HG03457 (cell line): Measurements from ENCODE around the gene CLUH.

Experiments used
- ATAC-seq: cut with Tn5 transposase; IDR thresholded peaks from one replicate; pipeline ENCODE4 v1.9.1; 2021; ENCODE audit warnings: moderate number of reproducible peaks; ENCODE audit not compliant: unreplicated experiment

CLUH gene

GRCh38 chr17:2711608-2712299 lies at the start of gene CLUH:
Gene CLUH (minus strand): TSS chr17:2711764. CDS start chr17:2711661, 103 bp downstream.
- peak; percentile 56 for ATAC-seq

- ATAC-seq: no peak
These were observed 47.3 kb upstream of the CLUH start for GRCh38 chr17:2758870-2759269.

GRCh38 chr17:2755891-2756724 lies 44.5 kb upstream of the CLUH start:
- no peak for ATAC-seq

- no peak for ATAC-seq
These were observed 39.9 kb upstream of the CLUH start for GRCh38 chr17:2751491-2751890.

GRCh38 chr17:2750721-2751120 lies 39.2 kb upstream of the CLUH start:
- no peak for ATAC-seq

- ATAC-seq: no peak
These were observed 38.2 kb upstream of the CLUH start for GRCh38 chr17:2749784-2750181.

- ATAC-seq: no peak
These were observed 37.7 kb upstream of the CLUH start, which contains the start of gene CCDC92B for GRCh38 chr17:2749058-2749783. Gene CCDC92B (minus strand): TSS chr17:2749652. CDS start chr17:2735145, 14,507 bp downstream.

GRCh38 chr17:2745317-2746037 lies 33.9 kb upstream of the CLUH start:
- no peak for ATAC-seq

- no peak for ATAC-seq
These were observed 26.1 kb upstream of the CLUH start for GRCh38 chr17:2737693-2738092.

GRCh38 chr17:2736956-2737355 lies 25.4 kb upstream of the CLUH start:
- no peak for ATAC-seq

GRCh38 chr17:2735896-2736295 lies 24.3 kb upstream of the CLUH start:
- no peak for ATAC-seq

- no peak for ATAC-seq
These were observed 23.4 kb upstream of the CLUH start for GRCh38 chr17:2734939-2735338.

GRCh38 chr17:2731807-2732206 lies 20.2 kb upstream of the CLUH start:
- ATAC-seq: no peak

GRCh38 chr17:2730764-2731353 lies 19.3 kb upstream of the CLUH start:
- ATAC-seq: no peak

- ATAC-seq: no peak
These were observed 13.2 kb upstream of the CLUH start for GRCh38 chr17:2724784-2725164.

GRCh38 chr17:2723997-2724783 lies 12.6 kb upstream of the CLUH start:
- no peak for ATAC-seq

GRCh38 chr17:2723505-2723996 lies 12.0 kb upstream of the CLUH start:
- no peak for ATAC-seq

- ATAC-seq: no peak
These were observed 11.0 kb upstream of the CLUH start for GRCh38 chr17:2722611-2723010.

GRCh38 chr17:2721603-2722002 lies 10.0 kb upstream of the CLUH start:
- no peak for ATAC-seq

GRCh38 chr17:2719861-2720260 lies 8.3 kb upstream of the CLUH start:
- no peak for ATAC-seq
